ENCODE measurements around the gene SDHA.
"Not testable (repeated sequence)": the region's sequence is repeated elsewhere in the genome, so short reads cannot be mapped to it uniquely, and the experiment has no call there.

SDHA gene

GRCh38 chr5:264338-264737 is 46.2 kb downstream of the SDHA start:
- DNase-seq: no peak

- DNase-seq: not testable (repeated sequence)
These were observed 48.3 kb downstream of the SDHA start for GRCh38 chr5:266311-267026.

DNA sequence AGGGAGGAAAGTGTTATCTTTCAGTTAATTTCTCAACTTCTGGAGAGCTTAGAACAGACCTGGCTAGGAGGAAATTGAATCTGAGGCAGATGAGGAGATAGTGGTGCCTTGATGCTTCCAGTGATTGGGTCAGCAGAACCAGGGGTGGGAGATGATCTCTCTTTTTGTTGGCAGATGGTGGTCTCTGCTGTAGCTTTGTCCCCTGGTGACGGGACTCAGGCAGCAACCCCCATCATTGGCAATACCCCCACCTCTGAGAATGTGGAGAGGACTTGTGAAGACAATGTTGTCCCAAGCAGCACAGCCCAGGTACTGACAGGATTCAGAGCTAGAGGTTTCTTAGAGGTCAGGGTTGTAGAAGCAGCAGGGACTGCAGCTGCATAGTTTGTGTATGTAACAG is 49.6 kb downstream of the SDHA start:
- no peak for DNase-seq

GRCh38 chr5:270340-270739 is 52.2 kb downstream of the SDHA start:
- no peak for DNase-seq

GRCh38 chr5:271828-272167 is 53.7 kb downstream of the SDHA start:
- not testable (repeated sequence) for DNase-seq

DNA sequence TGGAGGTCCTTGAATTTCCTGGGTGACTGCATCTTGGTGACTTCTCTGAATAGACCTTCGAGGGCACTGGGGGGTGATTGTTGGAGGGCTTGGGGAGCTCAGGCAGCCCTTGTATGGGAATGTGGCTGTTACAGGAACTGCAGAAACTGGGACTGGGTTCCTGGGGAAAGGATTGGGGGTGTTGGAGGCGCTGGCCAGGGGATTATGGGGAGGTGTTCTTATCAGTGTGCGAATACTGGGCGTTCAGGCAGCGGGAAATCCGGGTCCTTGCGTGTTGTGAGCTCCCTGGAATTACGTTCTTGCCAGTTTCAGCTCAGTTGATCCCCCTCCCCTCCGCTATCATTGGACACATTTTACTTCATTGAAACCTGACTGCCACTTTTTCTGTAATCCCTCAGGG is 55.0 kb downstream of the SDHA start:
- not testable (repeated sequence) for DNase-seq

DNA sequence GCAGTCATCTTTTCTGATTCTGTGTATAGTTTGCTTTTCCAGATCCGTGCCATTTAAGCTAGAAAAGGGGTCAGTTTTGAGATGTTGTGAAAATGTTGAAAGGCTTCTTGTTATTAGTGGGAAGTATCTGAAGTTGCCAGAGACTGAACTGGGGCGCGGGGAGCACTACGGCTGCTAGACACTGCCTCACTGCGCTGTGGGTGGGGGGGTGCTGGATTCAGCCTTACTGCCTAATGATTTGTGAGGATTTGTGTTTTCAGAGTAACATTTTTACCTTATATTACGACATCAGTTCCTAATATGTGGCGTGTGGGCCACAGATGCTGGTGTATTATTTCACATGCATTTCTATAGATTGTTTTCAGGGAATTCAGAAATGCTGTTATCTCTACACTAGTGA is 55.4 kb downstream of the SDHA start:
- DNase-seq: not testable (repeated sequence)

- DNase-seq: not testable (repeated sequence)
These were observed 56.2 kb downstream of the SDHA start for GRCh38 chr5:274346-274745.

- DNase-seq: no peak
These were observed 60.5 kb downstream of the SDHA start for GRCh38 chr5:278646-279045.

DNA sequence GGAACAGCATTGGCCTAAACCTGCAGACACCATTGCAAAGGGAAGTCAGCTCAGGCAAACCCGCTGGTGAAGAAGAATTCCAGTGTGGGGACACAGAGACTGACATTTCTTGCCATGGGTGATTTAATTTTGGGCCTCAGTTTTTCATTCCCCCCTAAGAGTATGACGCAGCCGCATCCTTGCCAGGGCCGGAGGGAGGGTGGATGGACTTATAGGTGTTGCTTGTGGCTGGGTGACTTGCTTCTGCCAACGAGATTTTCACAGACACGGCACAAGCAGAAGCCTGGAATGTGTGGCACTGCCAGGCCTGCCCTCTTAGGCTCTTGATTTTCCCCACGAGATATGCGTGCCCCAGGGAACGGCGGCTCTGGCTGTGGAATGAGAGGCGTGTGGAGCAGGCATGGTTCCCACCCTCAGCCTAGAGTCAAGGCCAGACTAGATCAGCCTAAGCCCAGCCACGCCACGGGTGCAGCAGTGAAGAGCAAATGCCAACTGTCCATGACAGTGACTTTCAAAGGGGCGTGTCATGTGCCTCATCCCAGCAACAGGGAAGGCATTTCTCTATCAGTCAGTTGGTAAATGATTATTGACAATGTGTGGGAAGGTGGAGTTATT is 61.0 kb downstream of the SDHA start:
- not testable (repeated sequence) for DNase-seq

DNA sequence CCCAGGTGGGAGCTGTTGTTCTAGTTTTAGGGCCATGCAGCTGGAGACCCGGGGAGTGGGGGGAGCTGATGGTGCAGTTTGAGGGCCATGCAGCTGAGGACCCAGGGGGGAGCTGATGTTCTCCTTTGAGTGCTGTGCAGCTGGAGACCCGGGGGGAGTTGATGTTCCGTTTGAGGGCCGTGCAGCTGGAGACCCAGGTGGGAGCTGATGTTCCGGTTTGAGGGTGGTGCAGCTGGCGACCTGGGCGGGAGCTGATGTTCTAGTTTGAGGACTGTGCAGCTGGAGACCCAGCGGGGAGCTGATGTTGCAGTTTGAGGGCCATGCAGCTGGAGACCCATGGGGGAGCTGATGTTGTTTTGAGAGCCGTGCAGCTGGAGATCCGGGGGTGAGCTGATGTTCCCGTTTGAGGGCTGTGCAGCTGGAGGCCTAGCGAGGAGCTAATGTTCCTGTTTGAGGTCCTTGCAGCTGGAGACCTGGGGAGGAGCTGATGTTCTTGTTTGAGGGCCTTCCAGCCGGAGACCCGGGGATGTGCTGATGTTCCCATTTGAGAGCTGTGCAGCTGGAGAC is 68.0 kb downstream of the SDHA start:
- no peak for DNase-seq

DNA sequence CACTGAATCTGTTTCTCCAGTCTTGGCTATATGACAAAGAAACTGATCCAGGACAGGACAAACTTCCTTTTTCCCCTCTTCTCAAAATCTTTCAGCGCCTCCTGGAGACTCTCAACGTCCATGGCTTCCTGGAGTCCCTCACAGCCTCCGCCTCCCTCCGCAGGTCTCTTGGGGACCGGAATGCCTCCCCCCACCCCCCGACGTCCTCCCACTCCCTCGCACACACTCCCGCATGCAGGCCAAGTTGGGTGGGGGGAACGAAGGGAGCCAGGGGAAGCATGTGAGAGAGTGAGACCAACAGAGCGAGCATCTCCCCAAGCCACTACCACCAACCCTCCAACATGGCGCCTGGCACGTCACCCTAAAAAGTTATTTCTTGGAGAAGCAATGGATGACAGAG is 72.1 kb downstream of the SDHA start:
- DNase-seq: not testable (repeated sequence)

DNA sequence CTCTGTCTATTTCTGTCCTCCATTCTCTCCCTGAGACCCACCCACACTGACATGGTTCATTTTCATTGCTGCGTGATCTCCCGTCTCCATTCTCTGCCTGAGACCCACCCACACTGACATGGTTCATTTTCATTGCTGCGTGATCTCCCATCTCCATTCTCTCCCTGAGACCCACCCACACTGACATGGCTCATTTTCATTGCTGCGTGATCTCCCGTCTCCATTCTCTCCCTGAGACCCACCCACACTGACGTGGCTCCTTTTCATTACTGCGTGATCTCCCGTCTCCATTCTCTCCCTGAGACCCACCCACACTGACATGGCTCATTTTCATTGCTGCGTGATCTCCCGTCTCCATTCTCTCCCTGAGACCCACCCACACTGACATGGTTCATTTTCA is 73.2 kb downstream of the SDHA start:
- DNase-seq: not testable (repeated sequence)

- DNase-seq: not testable (repeated sequence)
These were observed 76.7 kb downstream of the SDHA start for GRCh38 chr5:294788-295187.

GRCh38 chr5:296207-296606 is 78.1 kb downstream of the SDHA start:
- not testable (repeated sequence) for DNase-seq

DNA sequence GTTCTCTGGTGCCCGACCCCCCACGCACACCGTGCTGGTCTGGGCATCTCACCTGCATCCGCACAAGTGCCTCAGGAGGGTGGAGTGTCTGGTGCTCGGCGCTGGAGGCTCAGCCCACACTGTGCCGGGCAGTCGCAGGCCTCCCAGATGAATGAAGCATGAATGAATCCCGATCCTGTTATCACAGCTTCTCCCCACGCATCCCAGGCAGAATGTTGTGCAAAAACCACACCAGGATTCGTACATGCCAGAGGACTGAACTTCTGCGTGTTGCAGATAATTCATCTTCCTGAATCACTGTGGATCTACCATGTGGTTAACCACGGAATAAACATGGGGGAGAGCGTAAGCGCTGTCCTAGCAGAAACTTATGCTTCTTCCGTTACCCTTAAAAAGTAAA is 78.8 kb downstream of the SDHA start:
- peak; percentile 31 for DNase-seq

DNA sequence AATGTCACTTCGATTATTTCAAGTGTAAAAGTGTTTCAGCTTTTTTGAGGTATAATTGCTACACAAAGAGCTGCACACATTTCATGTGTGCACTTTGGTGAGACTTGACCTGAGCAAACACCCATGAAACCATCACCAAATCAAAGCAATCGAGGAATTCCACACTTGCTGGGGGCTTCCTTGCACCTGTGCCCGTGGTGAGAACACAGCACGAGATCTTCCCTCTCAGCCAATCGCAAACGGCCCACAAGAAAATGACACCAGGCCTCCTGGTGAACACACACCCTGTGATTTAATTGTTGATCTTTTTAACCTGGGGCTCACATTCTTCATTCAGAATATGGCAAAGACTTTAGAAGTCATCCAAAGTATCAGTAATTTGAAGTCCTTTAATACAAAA is 79.3 kb downstream of the SDHA start:
- not testable (repeated sequence) for DNase-seq

DNA sequence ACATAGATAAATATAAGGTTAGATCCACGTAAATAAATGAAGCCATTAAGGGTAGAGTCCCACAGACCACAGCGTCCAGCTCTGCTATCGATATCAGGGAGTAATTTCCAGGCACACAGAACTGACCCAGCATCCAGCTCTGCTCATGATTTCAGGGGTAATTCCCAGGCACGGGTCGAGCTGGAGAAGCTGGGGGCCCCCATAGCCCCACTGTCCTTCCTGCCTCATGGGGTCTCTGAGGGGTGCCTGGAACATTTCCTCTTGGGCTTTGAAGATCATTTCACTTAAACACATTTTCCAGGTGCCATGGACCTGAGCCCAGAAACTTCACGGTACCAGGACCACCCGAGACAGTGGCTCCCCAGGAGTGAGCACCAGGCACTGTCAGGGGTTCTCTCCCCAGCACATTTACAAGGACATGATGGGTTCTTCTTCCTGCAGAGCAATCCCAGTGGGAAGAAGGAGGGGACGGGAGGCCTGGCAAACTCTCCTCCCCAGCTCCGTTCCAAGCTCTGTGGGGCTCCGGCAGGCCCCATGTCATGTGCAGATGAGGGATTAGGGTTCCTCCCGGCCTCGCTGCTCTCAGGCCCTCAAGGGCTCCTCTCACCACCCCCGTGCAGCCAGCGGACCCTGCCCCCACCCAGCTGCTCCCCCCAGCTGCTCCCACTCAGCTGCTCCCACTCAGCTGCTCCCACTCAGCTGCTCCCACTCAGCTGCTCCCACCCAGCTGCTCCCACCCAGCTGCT is 80.0 kb downstream of the SDHA start:
- DNase-seq: not testable (repeated sequence)

DNA sequence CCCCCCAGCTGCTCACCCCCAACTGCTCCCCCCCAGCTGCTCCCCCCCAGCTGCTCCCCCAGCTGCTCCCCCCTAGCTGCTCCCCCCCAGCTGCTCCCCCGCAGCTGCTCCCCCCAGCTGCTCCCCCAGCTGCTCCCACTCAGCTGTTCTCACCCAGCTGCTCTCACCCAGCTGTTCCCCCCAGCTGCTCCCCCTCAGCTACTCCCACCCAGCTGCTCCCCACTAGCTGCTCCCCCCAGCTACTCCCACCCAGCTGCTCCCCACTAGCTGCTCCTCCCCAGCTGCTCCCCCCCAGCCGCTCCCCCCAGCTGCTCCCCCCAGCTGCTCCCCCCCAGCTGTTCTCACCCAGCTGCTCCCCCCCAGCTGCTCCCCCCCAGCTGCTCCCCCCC is 80.6 kb downstream of the SDHA start:
- no peak for DNase-seq

- DNase-seq: not testable (repeated sequence)
These were observed 81.8 kb downstream of the SDHA start for GRCh38 chr5:299921-300320.

GRCh38 chr5:300691-301435 is 82.7 kb downstream of the SDHA start:
- DNase-seq: not testable (repeated sequence)

GRCh38 chr5:302416-302815 is 84.3 kb downstream of the SDHA start:
- not testable (repeated sequence) for DNase-seq

GRCh38 chr5:302966-303365 is 84.8 kb downstream of the SDHA start:
- no peak for DNase-seq

Measured in CD4-positive, alpha-beta T cell treated with Interleukin-6 for 4 hours (primary cell).